ENCODE results near the gene SLC2A13. TPM values are rescaled to one million over a fixed set of nuclear protein-coding genes. Genes with fewer than 3 reads are reported as not detected.
"Not testable (repeated sequence)": the region's sequence is repeated elsewhere in the genome, so short reads cannot be mapped to it uniquely, and the experiment has no call there.

Gene SLC2A13
- total RNA-seq, 1 donor from 2014 or later, result 15.8 TPM

DNA sequence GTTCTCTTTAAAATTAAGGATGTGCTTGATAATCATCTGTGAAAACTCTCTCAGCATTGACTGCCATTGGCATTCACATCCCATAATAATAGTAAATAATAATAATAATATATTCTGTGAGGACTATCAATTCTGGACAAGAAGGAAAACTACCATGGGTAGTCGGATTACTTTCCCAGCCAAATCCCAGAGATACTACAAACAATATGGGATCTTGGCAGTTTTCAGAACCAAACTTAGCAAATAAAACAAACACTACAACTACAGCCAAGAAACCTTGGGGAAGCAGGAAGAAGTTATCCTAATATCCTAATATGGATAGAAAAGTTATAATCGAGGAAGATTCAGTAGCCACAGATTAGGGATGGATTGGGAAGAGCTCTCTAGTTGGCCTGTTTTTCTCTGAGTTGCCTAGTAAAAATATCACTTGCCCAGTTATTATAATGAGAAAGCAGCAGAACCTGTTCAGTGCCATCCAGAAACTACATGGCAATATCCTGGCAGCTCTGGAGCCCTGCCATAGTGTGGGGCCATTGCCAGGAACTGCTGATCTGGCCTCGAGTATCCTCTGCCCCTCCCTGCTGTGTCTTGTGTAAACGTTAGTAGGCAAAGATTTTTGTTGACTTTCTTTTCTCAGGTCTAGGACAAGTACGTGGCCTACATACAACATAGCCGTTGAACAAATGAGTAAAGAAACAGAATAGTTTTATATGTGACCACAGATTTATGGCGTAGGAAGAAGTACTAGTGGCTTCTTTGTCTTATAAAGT lies 193.5 kb downstream of the SLC2A13 start:
- TF ChIP-seq, protein P1, sequence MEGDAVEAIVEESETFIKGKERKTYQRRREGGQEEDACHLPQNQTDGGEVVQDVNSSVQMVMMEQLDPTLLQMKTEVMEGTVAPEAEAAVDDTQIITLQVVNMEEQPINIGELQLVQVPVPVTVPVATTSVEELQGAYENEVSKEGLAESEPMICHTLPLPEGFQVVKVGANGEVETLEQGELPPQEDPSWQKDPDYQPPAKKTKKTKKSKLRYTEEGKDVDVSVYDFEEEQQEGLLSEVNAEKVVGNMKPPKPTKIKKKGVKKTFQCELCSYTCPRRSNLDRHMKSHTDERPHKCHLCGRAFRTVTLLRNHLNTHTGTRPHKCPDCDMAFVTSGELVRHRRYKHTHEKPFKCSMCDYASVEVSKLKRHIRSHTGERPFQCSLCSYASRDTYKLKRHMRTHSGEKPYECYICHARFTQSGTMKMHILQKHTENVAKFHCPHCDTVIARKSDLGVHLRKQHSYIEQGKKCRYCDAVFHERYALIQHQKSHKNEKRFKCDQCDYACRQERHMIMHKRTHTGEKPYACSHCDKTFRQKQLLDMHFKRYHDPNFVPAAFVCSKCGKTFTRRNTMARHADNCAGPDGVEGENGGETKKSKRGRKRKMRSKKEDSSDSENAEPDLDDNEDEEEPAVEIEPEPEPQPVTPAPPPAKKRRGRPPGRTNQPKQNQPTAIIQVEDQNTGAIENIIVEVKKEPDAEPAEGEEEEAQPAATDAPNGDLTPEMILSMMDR (IDR thresholded peaks at IDR 0.05; ENCODE audit: unreplicated experiment), result no peak
- Mint-ChIP-seq H3K36me3 (ENCODE audit: low read depth, unreplicated experiment) (no peaks in the 10 kb centered on the region), H3K27ac (ENCODE audit: unreplicated experiment) (no peak overlapping the region), H3K4me3 (ENCODE audit: unreplicated experiment) (no peak overlapping the region), H3K9me3 (ENCODE audit: unreplicated experiment) (no peaks in the 10 kb centered on the region), H3K4me1 (ENCODE audit: unreplicated experiment) (peaks cover 5% of the 10 kb centered on the region), H3K27me3 (ENCODE audit: unreplicated experiment) (no peaks in the 10 kb centered on the region)
- DNase-seq (ENCODE audit: low spot score), result no peak

DNA sequence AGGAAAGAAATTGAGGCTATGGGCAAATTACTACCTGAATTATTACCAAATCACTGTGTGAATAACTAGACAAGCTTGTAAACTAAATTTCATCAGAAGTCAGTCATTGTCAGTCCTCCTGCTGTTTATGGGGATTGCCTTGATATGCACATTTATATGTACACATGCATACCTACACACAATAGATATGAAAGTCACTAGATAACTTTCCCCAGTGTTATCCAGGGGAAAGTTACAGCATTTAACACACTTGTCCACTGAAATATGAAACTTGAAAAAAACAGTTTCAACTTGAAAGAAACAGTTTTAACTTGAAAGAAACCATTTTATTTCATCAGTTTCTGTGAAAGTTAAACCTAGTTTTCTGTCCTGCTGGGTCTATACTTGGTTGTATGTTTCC lies 199.6 kb downstream of the SLC2A13 start:
- Mint-ChIP-seq H3K4me1 (ENCODE audit: unreplicated experiment) (peaks cover 14% of the 10 kb centered on the region), H3K27me3 (ENCODE audit: unreplicated experiment) (no peaks in the 10 kb centered on the region), H3K27ac (ENCODE audit: unreplicated experiment) (no peak overlapping the region), H3K4me3 (ENCODE audit: unreplicated experiment) (no peak overlapping the region), H3K9me3 (ENCODE audit: unreplicated experiment) (no peaks in the 10 kb centered on the region), H3K36me3 (ENCODE audit: low read depth, unreplicated experiment) (no peaks in the 10 kb centered on the region)
- TF ChIP-seq, protein P1 (IDR thresholded peaks at IDR 0.05; ENCODE audit: unreplicated experiment), result no peak
- no peak for DNase-seq (ENCODE audit: low spot score)

DNA sequence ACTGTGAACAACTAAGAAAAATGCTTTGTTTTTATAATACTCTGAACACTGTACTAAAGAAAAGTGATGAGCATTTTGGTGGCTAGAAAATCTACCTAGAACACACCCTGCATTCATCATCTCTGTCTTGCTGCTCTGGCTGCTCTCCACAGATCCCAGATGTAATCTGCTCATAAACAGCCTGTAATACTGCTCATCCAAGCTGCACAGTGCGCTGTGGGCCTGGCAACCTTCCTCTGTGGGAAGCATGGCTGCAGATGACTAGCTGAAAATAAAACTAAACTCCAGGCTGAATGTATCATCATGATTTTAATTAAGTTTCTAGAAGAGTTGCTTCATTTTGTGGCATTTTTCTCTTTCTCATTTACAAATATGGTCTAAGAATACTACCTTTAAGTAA lies 200.7 kb downstream of the SLC2A13 start:
- Mint-ChIP-seq H3K27ac (ENCODE audit: unreplicated experiment) (no peak overlapping the region), H3K27me3 (ENCODE audit: unreplicated experiment) (no peaks in the 10 kb centered on the region), H3K4me1 (ENCODE audit: unreplicated experiment) (peaks cover 14% of the 10 kb centered on the region), H3K9me3 (ENCODE audit: unreplicated experiment) (no peaks in the 10 kb centered on the region), H3K4me3 (ENCODE audit: unreplicated experiment) (no peak overlapping the region), H3K36me3 (ENCODE audit: low read depth, unreplicated experiment) (no peaks in the 10 kb centered on the region)
- TF ChIP-seq, protein P1 (IDR thresholded peaks at IDR 0.05; ENCODE audit: unreplicated experiment), result no peak
- no peak for DNase-seq (ENCODE audit: low spot score)

DNA sequence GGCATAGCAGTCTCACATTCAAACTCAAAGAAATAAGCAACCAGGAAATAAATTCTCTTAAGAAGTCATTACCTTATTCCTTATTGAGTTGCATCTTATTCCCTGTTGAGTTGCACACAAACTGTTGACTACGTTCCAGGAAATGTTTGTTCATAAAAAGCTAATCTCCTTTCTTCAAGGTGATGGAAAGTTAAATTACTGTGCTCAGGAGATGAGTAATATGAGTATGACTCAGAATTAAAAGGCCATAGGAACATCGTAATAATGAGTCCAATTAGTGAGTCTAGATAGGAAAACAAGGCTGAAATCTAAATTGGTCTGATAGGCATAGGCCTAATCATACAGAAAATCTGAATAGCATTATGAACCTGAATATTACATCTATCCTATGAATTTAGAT lies 203.1 kb downstream of the SLC2A13 start:
- TF ChIP-seq, protein P1 (IDR thresholded peaks at IDR 0.05; ENCODE audit: unreplicated experiment), result no peak
- no peaks in the 10 kb centered on the region for H3K9me3 Mint-ChIP-seq (ENCODE audit: unreplicated experiment)
- peaks cover 12% of the 10 kb centered on the region for H3K4me1 Mint-ChIP-seq (ENCODE audit: unreplicated experiment)
- H3K36me3 Mint-ChIP-seq (ENCODE audit: low read depth, unreplicated experiment), result no peaks in the 10 kb centered on the region
- H3K27me3 Mint-ChIP-seq (ENCODE audit: unreplicated experiment), result no peaks in the 10 kb centered on the region
- no peak overlapping the region for H3K27ac Mint-ChIP-seq (ENCODE audit: unreplicated experiment)
- no peak overlapping the region for H3K4me3 Mint-ChIP-seq (ENCODE audit: unreplicated experiment)
- no peak for DNase-seq (ENCODE audit: low spot score)

DNA sequence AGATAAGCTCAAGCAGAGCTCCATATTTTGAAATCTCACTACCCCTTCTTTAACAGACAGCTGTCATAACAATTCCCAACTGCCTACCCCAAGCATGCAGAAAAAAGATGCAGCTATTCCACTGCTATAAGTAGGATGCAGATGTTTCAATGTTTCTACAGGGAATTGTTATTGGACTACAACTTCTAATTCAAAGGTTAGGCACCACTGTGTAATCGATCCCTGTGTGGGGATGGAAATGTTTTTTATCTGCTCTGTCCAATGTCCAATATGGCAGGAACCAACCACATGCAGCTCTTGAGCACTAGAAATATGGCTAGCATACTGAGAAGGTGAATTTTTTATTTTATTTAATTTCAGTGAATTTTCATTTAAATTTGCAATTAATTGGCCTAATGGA lies 208.6 kb downstream of the SLC2A13 start:
- TF ChIP-seq, protein P1 (IDR thresholded peaks at IDR 0.05; ENCODE audit: unreplicated experiment), result no peak
- Mint-ChIP-seq H3K27me3 (ENCODE audit: unreplicated experiment) (no peaks in the 10 kb centered on the region), H3K4me1 (ENCODE audit: unreplicated experiment) (no peaks in the 10 kb centered on the region), H3K9me3 (ENCODE audit: unreplicated experiment) (no peaks in the 10 kb centered on the region), H3K36me3 (ENCODE audit: low read depth, unreplicated experiment) (no peaks in the 10 kb centered on the region), H3K27ac (ENCODE audit: unreplicated experiment) (no peak overlapping the region), H3K4me3 (ENCODE audit: unreplicated experiment) (no peak overlapping the region)
- no peak for DNase-seq (ENCODE audit: low spot score)

DNA sequence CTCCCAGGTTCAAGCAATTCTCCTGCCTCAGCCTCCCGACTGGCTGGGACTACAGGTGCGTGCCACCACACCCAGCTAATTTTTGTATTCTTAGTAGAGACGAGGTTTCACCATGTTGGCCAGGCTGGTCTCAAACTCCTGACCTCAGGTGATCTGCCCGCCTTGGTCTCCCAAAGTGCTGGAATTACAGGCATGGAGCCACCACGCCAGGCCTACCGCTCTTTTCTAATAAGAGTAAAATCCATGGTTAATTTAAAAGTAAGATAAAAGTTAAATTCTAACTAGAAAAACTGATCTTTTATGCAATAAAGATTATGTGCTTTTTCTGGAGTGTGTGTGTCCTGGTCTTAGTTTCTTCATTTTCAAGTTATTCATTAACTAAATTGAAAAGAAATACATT lies 212.5 kb downstream of the SLC2A13 start:
- not testable (repeated sequence) for H3K27ac Mint-ChIP-seq (ENCODE audit: unreplicated experiment); H3K4me3 Mint-ChIP-seq (ENCODE audit: unreplicated experiment); H3K36me3 Mint-ChIP-seq (ENCODE audit: low read depth, unreplicated experiment); DNase-seq (ENCODE audit: low spot score); H3K9me3 Mint-ChIP-seq (ENCODE audit: unreplicated experiment); H3K27me3 Mint-ChIP-seq (ENCODE audit: unreplicated experiment); H3K4me1 Mint-ChIP-seq (ENCODE audit: unreplicated experiment)

Data from endothelial cell (in vitro differentiated cells).